Measurements from ENCODE around the gene QRICH2. TPM values are rescaled to one million over a fixed set of nuclear protein-coding genes. Genes with fewer than 3 reads are reported as not detected.

Gene QRICH2
- total and polyA plus RNA-seq, 10 of the 15 experiments (the other 5 are each of a cell fraction or from before 2014, with no cell fraction given), result 0.04 to 0.72 (median 0.25) TPM

DNA sequence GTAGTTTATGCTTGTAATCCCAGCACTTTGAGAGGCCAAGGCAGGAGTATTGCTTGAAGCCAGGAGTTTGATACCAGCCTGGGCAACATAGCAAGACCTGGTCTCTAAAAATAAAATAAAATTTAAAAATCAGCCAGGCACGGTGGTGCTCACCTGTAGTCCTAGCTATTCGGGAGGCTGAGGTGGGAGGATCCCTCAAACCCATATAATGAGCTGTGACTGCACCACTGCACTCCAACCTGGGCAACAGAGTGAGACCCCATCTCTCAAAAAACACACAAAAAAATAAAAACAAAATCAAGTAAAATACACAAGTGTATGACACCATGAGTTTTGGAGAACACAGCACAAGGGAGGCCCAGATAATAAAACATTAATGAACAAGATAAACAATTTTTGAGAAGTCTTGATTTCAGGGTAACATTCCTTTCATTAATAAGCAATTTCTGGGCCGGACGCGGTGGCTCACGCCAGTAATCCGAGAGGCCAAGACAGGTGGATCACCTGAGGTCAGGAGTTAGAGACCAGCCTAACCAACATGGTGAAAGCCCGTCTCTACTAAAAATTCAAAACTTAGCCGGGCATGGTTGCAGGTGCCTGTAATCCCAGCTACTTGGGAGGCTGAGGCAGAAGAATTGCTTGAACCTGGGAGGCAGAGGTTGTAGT is 27.8 kb upstream of the QRICH2 start:
- in situ Hi-C loops (cut with MboI), result no loop called here
- SMC1A ChIA-PET (ENCODE audit: uncharacterized antibody, unreplicated experiment), result no interaction called here
- 97% methylated on average over 9 of the region's 9 CpGs for WGBS (ENCODE audit: insufficient coverage, insufficient replicate concordance, low lambda C conversion rate, missing lambda C conversion rate)

More for the DNA sequence above, 27.8 kb upstream of the QRICH2 start:
- Histone ChIP-seq H2AFZ (ENCODE audit: control insufficient read depth, low read depth, low read length) (no peak overlapping the region), H3K9ac (ENCODE audit: control insufficient read depth, insufficient read depth, low read length) (no peak overlapping the region), H3K27me3 (replicated peaks in 1 of 2; ENCODE audit: control insufficient read depth in 2 of 2, insufficient read depth in 2 of 2, low read length in 1 of 2) (no peaks in the 10 kb centered on the region), H3K79me2 (ENCODE audit: control insufficient read depth, insufficient read depth, low read length) (no peaks in the 10 kb centered on the region), H3K27ac (ENCODE audit: control insufficient read depth, insufficient read depth) (no peak overlapping the region), H3K9me3 (replicated peaks; ENCODE audit: control insufficient read depth, insufficient read depth, low read length) (no peaks in the 10 kb centered on the region), H3K36me3 (ENCODE audit: control insufficient read depth in 2 of 2, insufficient read depth in 2 of 2, low read length in 1 of 2) (no peaks in the 10 kb centered on the region; a peak in 1 of 4 replicates), H3K4me1 (ENCODE audit: control insufficient read depth, insufficient read depth, low read length) (no peaks in the 10 kb centered on the region), H3K4me2 (ENCODE audit: control insufficient read depth, insufficient read depth) (no peak overlapping the region), H4K20me1 (ENCODE audit: control insufficient read depth, insufficient read depth) (no peaks in the 10 kb centered on the region), H3K4me3 (no peak overlapping the region)
- CTCF ChIA-PET, result interaction anchor here (0.6 kb wide), 1 partner anchor 227 kb away, joined by 3 read pairs; no protein-coding TSS in a partner anchor
- ATAC-seq, result no peak
- intact Hi-C loops (cut with micrococcal nuclease; ENCODE audit: unreplicated experiment), result no loop called here
- TF ChIP-seq STAT1 (conservative IDR thresholded peaks at IDR 0.05), result no peak
- TF ChIP-seq CUX1 (IDR thresholded peaks at IDR 0.05; ENCODE audit: insufficient replicate concordance, low read depth, low read length), result no peak
- no peak for TF ChIP-seq IKZF2 (IDR thresholded peaks at IDR 0.05)
- TF ChIP-seq, protein P1, sequence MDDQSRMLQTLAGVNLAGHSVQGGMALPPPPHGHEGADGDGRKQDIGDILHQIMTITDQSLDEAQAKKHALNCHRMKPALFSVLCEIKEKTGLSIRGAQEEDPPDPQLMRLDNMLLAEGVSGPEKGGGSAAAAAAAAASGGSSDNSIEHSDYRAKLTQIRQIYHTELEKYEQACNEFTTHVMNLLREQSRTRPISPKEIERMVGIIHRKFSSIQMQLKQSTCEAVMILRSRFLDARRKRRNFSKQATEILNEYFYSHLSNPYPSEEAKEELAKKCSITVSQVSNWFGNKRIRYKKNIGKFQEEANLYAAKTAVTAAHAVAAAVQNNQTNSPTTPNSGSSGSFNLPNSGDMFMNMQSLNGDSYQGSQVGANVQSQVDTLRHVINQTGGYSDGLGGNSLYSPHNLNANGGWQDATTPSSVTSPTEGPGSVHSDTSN (IDR thresholded peaks at IDR 0.05; ENCODE audit: insufficient replicate concordance, low read depth, low read length), result no peak
- no peak for TF ChIP-seq POLR2AphosphoS5 (IDR thresholded peaks at IDR 0.05; ENCODE audit: low read length)
- TF ChIP-seq SIN3A (IDR thresholded peaks at IDR 0.05; ENCODE audit: low read depth, low read length), result no peak
- no peak for TF ChIP-seq CBX3 (IDR thresholded peaks at IDR 0.05; ENCODE audit: borderline replicate concordance, low read depth)
- no peak for TF ChIP-seq ZNF622 (IDR thresholded peaks at IDR 0.05)
- TF ChIP-seq E2F4 (IDR thresholded peaks at IDR 0.05; ENCODE audit: low read depth, low read length), result no peak
- TF ChIP-seq HDGF (IDR thresholded peaks at IDR 0.05), result no peak
- TF ChIP-seq GABPA (IDR thresholded peaks at IDR 0.05; ENCODE audit: low read depth), result no peak
- no peak for TF ChIP-seq ZNF384 (IDR thresholded peaks at IDR 0.05; ENCODE audit: borderline replicate concordance, low read depth, low read length)
- no peak for TF ChIP-seq EED (IDR thresholded peaks at IDR 0.05; ENCODE audit: low read depth)
- TF ChIP-seq FOXM1 (IDR thresholded peaks at IDR 0.05; ENCODE audit: low read depth, low read length), result no peak
- TF ChIP-seq NFIC (IDR thresholded peaks at IDR 0.05; ENCODE audit: low read depth, low read length), result no peak
- no peak for TF ChIP-seq CHD4 (IDR thresholded peaks at IDR 0.05)
- TF ChIP-seq MEF2A (IDR thresholded peaks at IDR 0.05; ENCODE audit: insufficient read depth, low read depth, low read length), result no peak
- TF ChIP-seq SRF (IDR thresholded peaks at IDR 0.05; ENCODE audit: low read depth in 2 of 2, low read length in 2 of 2), result no peak
- TF ChIP-seq IKZF1 (conservative IDR thresholded peaks at IDR 0.05), result no peak
- no peak for DNase-seq (ENCODE audit: low read depth, low spot score)
- no peak for FAIRE-seq
- RAD21 ChIA-PET (ENCODE audit: unreplicated experiment), result no interaction called here
- POLR2A ChIA-PET, result interaction anchor here (0.8 kb wide), 1 partner anchor 18 kb away, joined by 3 read pairs; the partner anchor contains the start of gene PRPSAP1
- BruUV-seq (replicated peaks), result no TSS peak
